Chondrocyte (in vitro differentiated cells): Measurements from ENCODE around the gene GGCX. TPM values are rescaled to one million over a fixed set of nuclear protein-coding genes. Genes with fewer than 3 reads are reported as not detected.

ENCODE experiments used
- DNase-seq: peaks from one replicate; pipeline ENCODE4 v3.0.0; 2021; ENCODE audit warnings: mixed read lengths, low spot score
- H3K27ac Mint-ChIP-seq: one replicate; pipeline ENCODE4 v1.8.0; 2021; ENCODE audit warnings: mild to moderate bottlenecking, moderate library complexity, mixed read lengths; ENCODE audit not compliant: unreplicated experiment
- H3K27me3 Mint-ChIP-seq: 2 replicates; pipeline ENCODE4 v1.8.0; 2021; ENCODE audit warnings: low read depth, mixed read lengths
- H3K36me3 Mint-ChIP-seq: 2 replicates; pipeline ENCODE4 v1.8.0; 2021; ENCODE audit warnings: low read depth, mixed read lengths
- H3K4me1 Mint-ChIP-seq: 2 replicates; pipeline ENCODE4 v1.8.0; 2021; ENCODE audit warnings: low read depth, mild to moderate bottlenecking, mixed read lengths
- H3K4me3 Mint-ChIP-seq: one replicate; pipeline ENCODE4 v1.8.0; 2021; ENCODE audit warnings: mild to moderate bottlenecking, moderate library complexity, mixed read lengths; ENCODE audit not compliant: unreplicated experiment
- H3K9me3 Mint-ChIP-seq: 2 replicates; pipeline ENCODE4 v1.8.0; 2021; ENCODE audit warnings: low read depth, mixed read lengths
- CTCF ChIP-seq: fragments of 200-600 bp; sonication (generic); IDR thresholded peaks from 2 replicates; pipeline ENCODE4 v1.5.0; 2021; ENCODE audit warnings: antibody characterized with exemption, mild to moderate bottlenecking, moderate library complexity
- total RNA-seq: library from RNA; stranded (reverse); gene quantifications from 3 replicates; pipeline ENCODE4 v1.2.1, GENCODE V29; 2021

The GGCX gene
- total RNA-seq, 1 donor from 2014 or later, result 55.7 TPM

GRCh38 chr2:85590950-85591349 lies 29.7 kb upstream of the GGCX start:
- Mint-ChIP-seq H3K4me1 (peaks cover 36% of the 10 kb centered on the region), H3K27me3 (no peaks in the 10 kb centered on the region), H3K4me3 (no peak overlapping the region), H3K9me3 (no peaks in the 10 kb centered on the region), H3K27ac (peak overlapping the region; percentile 89), H3K36me3 (no peaks in the 10 kb centered on the region)
- DNase-seq, result no peak
- no peak for TF ChIP-seq CTCF

DNA sequence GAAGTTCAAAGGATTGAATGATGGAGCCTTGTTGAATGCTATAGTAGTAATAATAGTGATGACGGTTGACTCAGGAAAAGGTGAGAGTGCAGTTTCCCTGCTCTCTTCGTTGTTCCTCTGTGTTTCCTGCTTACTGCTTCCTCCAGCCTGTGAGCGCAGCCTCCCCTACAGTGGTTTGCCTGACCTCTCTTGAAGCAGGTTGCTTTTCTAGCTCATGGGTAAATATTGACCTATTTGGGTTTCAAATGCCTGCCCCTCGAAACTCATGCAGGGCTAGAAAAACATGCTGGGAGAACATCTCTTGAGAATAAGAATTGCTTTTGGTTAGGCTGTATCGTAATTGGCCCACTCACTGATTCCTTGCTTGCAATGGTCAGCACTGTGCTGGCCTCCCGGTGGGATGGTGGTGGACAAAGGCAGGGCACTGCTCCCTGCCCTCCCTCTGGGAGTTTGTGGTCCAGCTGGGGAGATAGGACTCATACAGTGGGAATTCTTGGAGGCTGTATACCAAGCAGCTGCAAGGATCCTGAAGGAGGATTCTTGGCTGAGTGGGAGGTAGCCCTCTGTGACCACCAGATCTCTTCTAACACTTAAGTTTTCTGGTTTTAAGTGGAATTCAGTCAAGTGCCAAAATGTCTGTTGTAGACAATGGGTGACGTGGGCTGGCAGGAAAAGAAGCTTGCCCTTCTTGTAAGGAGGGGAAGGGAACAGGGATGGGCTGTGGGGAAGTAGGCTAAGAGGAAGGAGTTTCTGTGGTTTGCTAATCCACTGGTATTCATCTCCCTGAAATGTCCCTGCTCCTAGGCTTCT lies 28.9 kb upstream of the GGCX start:
- no peaks in the 10 kb centered on the region for H3K36me3 Mint-ChIP-seq
- no peaks in the 10 kb centered on the region for H3K27me3 Mint-ChIP-seq
- no peaks in the 10 kb centered on the region for H3K9me3 Mint-ChIP-seq
- peaks cover 40% of the 10 kb centered on the region for H3K4me1 Mint-ChIP-seq
- H3K4me3 Mint-ChIP-seq, result no peak overlapping the region
- no peak for DNase-seq
- TF ChIP-seq CTCF, result no peak
- H3K27ac Mint-ChIP-seq, result peak overlapping the region; percentile 89

DNA sequence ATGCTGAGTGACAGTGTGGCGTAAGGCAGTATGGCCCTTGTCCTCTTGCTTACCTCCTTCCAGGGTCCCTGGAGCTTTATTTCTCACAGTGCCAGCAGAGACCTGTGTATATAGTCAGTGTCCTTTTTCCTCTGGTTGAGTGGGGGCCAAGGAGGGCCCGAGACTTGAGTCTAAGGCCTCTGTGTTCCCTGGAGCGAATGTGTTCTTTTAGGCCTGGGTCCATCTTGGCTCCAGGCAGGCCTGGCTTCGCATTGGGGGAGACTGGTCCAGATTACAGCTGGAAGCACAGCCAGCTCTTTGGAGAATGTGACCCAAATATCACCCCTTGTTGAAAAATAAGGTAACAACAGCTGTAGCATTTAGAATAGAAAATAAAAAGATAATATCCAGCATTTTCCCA lies 27.9 kb upstream of the GGCX start:
- Mint-ChIP-seq H3K4me3 (no peak overlapping the region), H3K27ac (no peak overlapping the region), H3K4me1 (peaks cover 35% of the 10 kb centered on the region), H3K36me3 (no peaks in the 10 kb centered on the region), H3K27me3 (no peaks in the 10 kb centered on the region), H3K9me3 (no peaks in the 10 kb centered on the region)
- DNase-seq, result no peak
- no peak for TF ChIP-seq CTCF

DNA sequence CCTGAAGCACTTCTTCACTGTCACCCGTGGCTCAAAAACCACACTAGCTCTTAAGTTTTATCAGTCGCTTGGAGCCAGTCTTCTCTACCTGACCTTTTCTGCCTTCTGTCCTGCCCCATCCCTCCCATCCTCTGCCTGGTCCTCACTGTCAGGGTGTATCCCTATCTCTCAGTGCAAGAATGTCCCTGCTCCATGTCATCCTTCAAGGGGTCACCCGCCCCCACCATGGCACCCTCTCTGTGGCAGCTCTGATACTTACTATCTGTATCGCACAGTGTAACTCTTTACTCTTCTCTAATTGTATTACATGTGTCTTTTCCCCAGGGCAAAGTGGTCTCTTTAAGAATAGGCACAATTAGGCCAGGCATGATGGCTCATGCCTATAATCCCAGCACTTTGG lies 27.4 kb upstream of the GGCX start:
- Mint-ChIP-seq H3K4me3 (no peak overlapping the region), H3K4me1 (peaks cover 35% of the 10 kb centered on the region)

DNA sequence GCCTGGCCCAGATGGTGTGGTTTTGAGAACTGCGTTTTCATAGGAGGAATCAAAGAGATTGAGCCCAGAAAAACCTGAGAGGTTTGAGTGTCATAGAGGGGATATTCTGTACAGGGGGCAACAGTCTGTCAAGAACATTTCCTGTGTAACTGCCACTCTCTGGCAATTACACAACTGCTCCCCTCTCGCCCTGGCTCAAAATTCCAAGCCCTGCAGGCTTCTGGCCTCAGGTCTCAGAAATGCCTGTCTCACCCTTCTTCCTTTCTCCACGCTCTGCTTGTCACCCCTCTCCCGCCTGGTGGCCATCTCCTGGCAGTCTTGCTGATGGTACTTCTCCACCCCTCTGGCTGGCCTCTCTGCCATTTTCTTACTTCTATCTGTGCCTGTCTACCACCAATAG lies 26.9 kb upstream of the GGCX start:
- no peak for TF ChIP-seq CTCF
- Mint-ChIP-seq H3K27me3 (no peaks in the 10 kb centered on the region), H3K4me3 (no peak overlapping the region), H3K27ac (no peak overlapping the region), H3K36me3 (no peaks in the 10 kb centered on the region), H3K9me3 (no peaks in the 10 kb centered on the region), H3K4me1 (peaks cover 35% of the 10 kb centered on the region)
- no peak for DNase-seq

More for the DNA sequence above, 27.4 kb upstream of the GGCX start:
- H3K9me3 Mint-ChIP-seq, result no peaks in the 10 kb centered on the region
- H3K27me3 Mint-ChIP-seq, result no peaks in the 10 kb centered on the region
- no peak for TF ChIP-seq CTCF
- no peaks in the 10 kb centered on the region for H3K36me3 Mint-ChIP-seq
- DNase-seq, result no peak
- H3K27ac Mint-ChIP-seq, result no peak overlapping the region
